Measurements from ENCODE around the gene GLT8D1.

GRCh38 chr3:52660046-52660445 lies 45.5 kb downstream of the GLT8D1 start:
- no peak for TF ChIP-seq POLR2A (IDR thresholded peaks at IDR 0.05)
- TF ChIP-seq, protein P1, sequence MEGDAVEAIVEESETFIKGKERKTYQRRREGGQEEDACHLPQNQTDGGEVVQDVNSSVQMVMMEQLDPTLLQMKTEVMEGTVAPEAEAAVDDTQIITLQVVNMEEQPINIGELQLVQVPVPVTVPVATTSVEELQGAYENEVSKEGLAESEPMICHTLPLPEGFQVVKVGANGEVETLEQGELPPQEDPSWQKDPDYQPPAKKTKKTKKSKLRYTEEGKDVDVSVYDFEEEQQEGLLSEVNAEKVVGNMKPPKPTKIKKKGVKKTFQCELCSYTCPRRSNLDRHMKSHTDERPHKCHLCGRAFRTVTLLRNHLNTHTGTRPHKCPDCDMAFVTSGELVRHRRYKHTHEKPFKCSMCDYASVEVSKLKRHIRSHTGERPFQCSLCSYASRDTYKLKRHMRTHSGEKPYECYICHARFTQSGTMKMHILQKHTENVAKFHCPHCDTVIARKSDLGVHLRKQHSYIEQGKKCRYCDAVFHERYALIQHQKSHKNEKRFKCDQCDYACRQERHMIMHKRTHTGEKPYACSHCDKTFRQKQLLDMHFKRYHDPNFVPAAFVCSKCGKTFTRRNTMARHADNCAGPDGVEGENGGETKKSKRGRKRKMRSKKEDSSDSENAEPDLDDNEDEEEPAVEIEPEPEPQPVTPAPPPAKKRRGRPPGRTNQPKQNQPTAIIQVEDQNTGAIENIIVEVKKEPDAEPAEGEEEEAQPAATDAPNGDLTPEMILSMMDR (IDR thresholded peaks at IDR 0.05) = no peak

All from right lobe of liver (tissue), 4 donors.